ENCODE results near the gene LBX1.

Gene LBX1

GRCh38 chr10:101226491-101227428 lies 2.5 kb downstream of the LBX1 start:
- no peak overlapping the region for H3K9ac ChIP-seq (ENCODE audit: low read depth, low read length)
- H3K4me1 ChIP-seq (ENCODE audit: insufficient read depth, low read length) = no peaks in the 10 kb centered on the region
- no peaks in the 10 kb centered on the region for H3K9me3 ChIP-seq (ENCODE audit: insufficient read depth, low read length, severe bottlenecking)
- H3K27me3 ChIP-seq (ENCODE audit: insufficient read depth, low read length, poor library complexity) = peaks cover 15% of the 10 kb centered on the region
- H3K79me2 ChIP-seq (ENCODE audit: insufficient read depth, low read length) = no peaks in the 10 kb centered on the region
- no peak overlapping the region for H3K4me3 ChIP-seq (ENCODE audit: low read depth in 1 of 2, low read length in 2 of 2)
- H2AFZ ChIP-seq (ENCODE audit: low read depth, low read length) = no peak overlapping the region
- H3K36me3 ChIP-seq (ENCODE audit: insufficient read depth, low read length) = no peaks in the 10 kb centered on the region
- ATAC-seq (ENCODE audit: insufficient read depth, low read depth) = no peak
- DNase-seq = no peak
- no peak overlapping the region for H3K27ac ChIP-seq (ENCODE audit: low read length)
- TF ChIP-seq CTCF (IDR thresholded peaks at IDR 0.05; ENCODE audit: borderline replicate concordance, extremely low read depth, low read length, poor library complexity, severe bottlenecking) = no peak
- no peak for TF ChIP-seq EZH2 (IDR thresholded peaks at IDR 0.05; ENCODE audit: borderline replicate concordance, low read depth, low read length, severe bottlenecking)
- no peak overlapping the region for H3K4me2 ChIP-seq (ENCODE audit: insufficient read depth, low read length)
- no peaks in the 10 kb centered on the region for H4K20me1 ChIP-seq (ENCODE audit: insufficient read depth, low read length)

GRCh38 chr10:101225846-101226421 lies 3.3 kb downstream of the LBX1 start:
- H3K4me2 ChIP-seq (ENCODE audit: insufficient read depth, low read length) = no peak overlapping the region

GRCh38 chr10:101224910-101225823 lies 4.1 kb downstream of the LBX1 start:
- H3K27ac ChIP-seq (ENCODE audit: low read length) = no peak overlapping the region
- no peak overlapping the region for H3K4me3 ChIP-seq (ENCODE audit: low read depth in 1 of 2, low read length in 2 of 2)
- H3K36me3 ChIP-seq (ENCODE audit: insufficient read depth, low read length) = no peaks in the 10 kb centered on the region
- H3K9ac ChIP-seq (ENCODE audit: low read depth, low read length) = no peak overlapping the region
- H3K9me3 ChIP-seq (ENCODE audit: insufficient read depth, low read length, severe bottlenecking) = no peaks in the 10 kb centered on the region
- H3K27me3 ChIP-seq (ENCODE audit: insufficient read depth, low read length, poor library complexity) = peaks cover 22% of the 10 kb centered on the region
- H4K20me1 ChIP-seq (ENCODE audit: insufficient read depth, low read length) = peaks cover 5% of the 10 kb centered on the region; the same call in 1 of the 2 replicates
- no peak overlapping the region for H3K4me2 ChIP-seq (ENCODE audit: insufficient read depth, low read length)
- H3K79me2 ChIP-seq (ENCODE audit: insufficient read depth, low read length) = no peaks in the 10 kb centered on the region
- no peak overlapping the region for H2AFZ ChIP-seq (ENCODE audit: low read depth, low read length)
- ATAC-seq (ENCODE audit: insufficient read depth, low read depth) = no peak
- no peak for DNase-seq
- no peaks in the 10 kb centered on the region for H3K4me1 ChIP-seq (ENCODE audit: insufficient read depth, low read length)
- TF ChIP-seq EZH2 (IDR thresholded peaks at IDR 0.05; ENCODE audit: borderline replicate concordance, low read depth, low read length, severe bottlenecking) = no peak
- TF ChIP-seq CTCF (IDR thresholded peaks at IDR 0.05; ENCODE audit: borderline replicate concordance, extremely low read depth, low read length, poor library complexity, severe bottlenecking) = no peak

More at GRCh38 chr10:101225846-101226421, 3.3 kb downstream of the LBX1 start:
- Histone ChIP-seq H3K4me1 (ENCODE audit: insufficient read depth, low read length) (no peaks in the 10 kb centered on the region), H3K36me3 (ENCODE audit: insufficient read depth, low read length) (no peaks in the 10 kb centered on the region), H2AFZ (ENCODE audit: low read depth, low read length) (no peak overlapping the region), H3K9me3 (ENCODE audit: insufficient read depth, low read length, severe bottlenecking) (no peaks in the 10 kb centered on the region), H3K4me3 (ENCODE audit: low read depth in 1 of 2, low read length in 2 of 2) (no peak overlapping the region), H3K9ac (ENCODE audit: low read depth, low read length) (no peak overlapping the region), H3K79me2 (ENCODE audit: insufficient read depth, low read length) (no peaks in the 10 kb centered on the region), H4K20me1 (ENCODE audit: insufficient read depth, low read length) (peaks cover under 1% of the 10 kb centered on the region; the same call in 1 of the 2 replicates), H3K27ac (ENCODE audit: low read length) (no peak overlapping the region), H3K27me3 (ENCODE audit: insufficient read depth, low read length, poor library complexity) (peaks cover 16% of the 10 kb centered on the region)
- ATAC-seq (ENCODE audit: insufficient read depth, low read depth) = no peak
- no peak for DNase-seq
- no peak for TF ChIP-seq CTCF (IDR thresholded peaks at IDR 0.05; ENCODE audit: borderline replicate concordance, extremely low read depth, low read length, poor library complexity, severe bottlenecking)
